Measurements from ENCODE around the gene TRAM2.

DNA sequence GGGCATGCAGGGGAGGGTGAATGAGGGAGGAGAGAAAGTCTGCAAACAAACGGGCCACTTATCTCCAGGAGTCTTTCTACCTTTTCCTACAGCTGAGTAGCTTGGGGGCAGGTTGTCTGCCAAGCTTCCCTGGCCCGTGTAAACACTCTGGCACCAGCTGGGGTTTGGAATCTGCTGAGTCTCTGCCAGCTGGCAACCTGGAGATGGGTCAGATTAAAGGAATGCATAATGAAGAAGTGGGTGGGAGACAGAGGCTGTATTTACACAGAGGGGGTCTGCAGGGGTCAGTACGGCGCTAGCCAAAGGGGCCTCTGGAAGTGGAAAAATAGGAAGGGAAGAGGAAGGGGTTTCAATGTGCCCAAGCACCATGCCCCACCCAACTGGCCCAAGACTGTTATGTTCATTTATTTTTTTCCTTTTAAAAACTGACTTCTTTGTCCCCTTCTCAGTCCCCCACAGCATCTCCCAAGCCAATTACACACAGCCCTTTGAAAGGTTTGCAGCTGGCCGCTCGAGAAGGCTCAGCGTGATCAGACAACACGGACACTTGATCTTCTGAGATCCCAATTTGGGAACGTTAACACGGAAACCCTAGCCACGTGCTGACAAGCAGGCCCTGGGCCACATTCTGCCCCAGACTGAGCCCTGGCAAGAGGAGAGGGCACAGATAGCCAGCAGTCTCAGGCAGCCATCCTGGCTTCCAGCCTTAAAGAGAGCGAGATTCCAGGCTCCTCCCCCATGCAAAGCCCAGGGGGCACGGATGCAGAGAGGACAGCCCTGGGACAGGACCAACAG is 25.2 kb downstream of the TRAM2 start:
- no peak for TF ChIP-seq POLR2A (IDR thresholded peaks at IDR 0.05)
- TF ChIP-seq, protein P1, sequence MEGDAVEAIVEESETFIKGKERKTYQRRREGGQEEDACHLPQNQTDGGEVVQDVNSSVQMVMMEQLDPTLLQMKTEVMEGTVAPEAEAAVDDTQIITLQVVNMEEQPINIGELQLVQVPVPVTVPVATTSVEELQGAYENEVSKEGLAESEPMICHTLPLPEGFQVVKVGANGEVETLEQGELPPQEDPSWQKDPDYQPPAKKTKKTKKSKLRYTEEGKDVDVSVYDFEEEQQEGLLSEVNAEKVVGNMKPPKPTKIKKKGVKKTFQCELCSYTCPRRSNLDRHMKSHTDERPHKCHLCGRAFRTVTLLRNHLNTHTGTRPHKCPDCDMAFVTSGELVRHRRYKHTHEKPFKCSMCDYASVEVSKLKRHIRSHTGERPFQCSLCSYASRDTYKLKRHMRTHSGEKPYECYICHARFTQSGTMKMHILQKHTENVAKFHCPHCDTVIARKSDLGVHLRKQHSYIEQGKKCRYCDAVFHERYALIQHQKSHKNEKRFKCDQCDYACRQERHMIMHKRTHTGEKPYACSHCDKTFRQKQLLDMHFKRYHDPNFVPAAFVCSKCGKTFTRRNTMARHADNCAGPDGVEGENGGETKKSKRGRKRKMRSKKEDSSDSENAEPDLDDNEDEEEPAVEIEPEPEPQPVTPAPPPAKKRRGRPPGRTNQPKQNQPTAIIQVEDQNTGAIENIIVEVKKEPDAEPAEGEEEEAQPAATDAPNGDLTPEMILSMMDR (IDR thresholded peaks at IDR 0.05): no peak

Measured in testis (tissue), 2 donors.